Lung microvascular endothelial cell (primary cell): Measurements from ENCODE around the gene CDK9. TPM values are rescaled to one million over a fixed set of nuclear protein-coding genes. Genes with fewer than 3 reads are reported as not detected.
"Not testable (repeated sequence)": the region's sequence is repeated elsewhere in the genome, so short reads cannot be mapped to it uniquely, and the experiment has no call there.

Experiments
- DNase-seq, 2 donors: peaks; one replicate each; pipeline versions ENCODE4 v3.0.0 to v3.0.0-alpha.2; 2010; ENCODE audit warnings: low read depth in 2 of 2
- total RNA-seq: library from RNA; depleted of rRNA; stranded (reverse); fragments of >200 nt; gene quantifications from 2 replicates; pipeline ENCODE4 v1.2.1, GENCODE V29; 2014

CDK9 gene
- total RNA-seq, 1 donor from 2014 or later: 70.0 TPM

- no peak for DNase-seq
Measured at GRCh38 chr9:127779136-127779981, 6.5 kb upstream of the CDK9 start.

- no peak for DNase-seq
Measured at GRCh38 chr9:127780126-127780885, 5.5 kb upstream of the CDK9 start.

- not testable (repeated sequence) for DNase-seq
Measured at GRCh38 chr9:127780909-127781308, 4.9 kb upstream of the CDK9 start.

GRCh38 chr9:127781806-127782205 is 4.0 kb upstream of the CDK9 start:
- peak in 1 of 2 donors; percentile 83 for DNase-seq

GRCh38 chr9:127783111-127784008 is 2.5 kb upstream of the CDK9 start:
- DNase-seq: peak; percentile 55 to 81

- DNase-seq: peak; percentile 88 to 93
Measured at GRCh38 chr9:127785023-127785932, 556 bp upstream of the CDK9 start.

GRCh38 chr9:127786773-127787104 is 905 bp downstream of the CDK9 start:
- DNase-seq: peak in 1 of 2 donors; percentile 53

- no peak for DNase-seq
Measured at GRCh38 chr9:127788337-127789011, 2.6 kb downstream of the CDK9 start.

- DNase-seq: no peak
Measured at GRCh38 chr9:127789179-127789578, 3.3 kb downstream of the CDK9 start.

- DNase-seq: peak in 1 of 2 donors; percentile 36
Measured at GRCh38 chr9:127790094-127790855, 4.4 kb downstream of the CDK9 start.

- DNase-seq: no peak
Measured at GRCh38 chr9:127791085-127791484, 5.3 kb downstream of the CDK9 start.

- DNase-seq: no peak
Measured at GRCh38 chr9:127792417-127793031, 6.7 kb downstream of the CDK9 start.

- peak; percentile 42 to 66 for DNase-seq
Measured at GRCh38 chr9:127793093-127793708, 7.4 kb downstream of the CDK9 start.

- DNase-seq: no peak
Measured at GRCh38 chr9:127794001-127794791, 8.4 kb downstream of the CDK9 start.

GRCh38 chr9:127796225-127796813 is 10.5 kb downstream of the CDK9 start:
- DNase-seq: no peak

GRCh38 chr9:127796852-127797370 is 11.1 kb downstream of the CDK9 start:
- no peak for DNase-seq
